GM13977 (cell line): ENCODE results near the gene ZFYVE9.
"Not testable (repeated sequence)": the region's sequence is repeated elsewhere in the genome, so short reads cannot be mapped to it uniquely, and the experiment has no call there.

ENCODE experiments used
- DNase-seq: peaks from one replicate; pipeline ENCODE4 v3.0.0; 2012; ENCODE audit warnings: low spot score
- in situ Hi-C: fragments of 300-500 bp; cut with MboI; formaldehyde crosslinking; loops from one replicate; pipeline ENCODE4 v1.12.0; 2022; ENCODE audit warnings: low sequenced_read_pairs, low pct_unique_long_range_greater_than_20kb, mixed read lengths, inconsistent platforms; ENCODE audit not compliant: unreplicated experiment
- TF ChIP-seq, protein P1 (sequence below): IDR thresholded peaks from 2 replicates; pipeline ENCODE4 v1.5.1; 2012; ENCODE audit warnings: mild to moderate bottlenecking, control low read depth; ENCODE audit not compliant: insufficient read depth; ENCODE audit errors: extremely low read depth, missing control alignments

Gene ZFYVE9

DNA sequence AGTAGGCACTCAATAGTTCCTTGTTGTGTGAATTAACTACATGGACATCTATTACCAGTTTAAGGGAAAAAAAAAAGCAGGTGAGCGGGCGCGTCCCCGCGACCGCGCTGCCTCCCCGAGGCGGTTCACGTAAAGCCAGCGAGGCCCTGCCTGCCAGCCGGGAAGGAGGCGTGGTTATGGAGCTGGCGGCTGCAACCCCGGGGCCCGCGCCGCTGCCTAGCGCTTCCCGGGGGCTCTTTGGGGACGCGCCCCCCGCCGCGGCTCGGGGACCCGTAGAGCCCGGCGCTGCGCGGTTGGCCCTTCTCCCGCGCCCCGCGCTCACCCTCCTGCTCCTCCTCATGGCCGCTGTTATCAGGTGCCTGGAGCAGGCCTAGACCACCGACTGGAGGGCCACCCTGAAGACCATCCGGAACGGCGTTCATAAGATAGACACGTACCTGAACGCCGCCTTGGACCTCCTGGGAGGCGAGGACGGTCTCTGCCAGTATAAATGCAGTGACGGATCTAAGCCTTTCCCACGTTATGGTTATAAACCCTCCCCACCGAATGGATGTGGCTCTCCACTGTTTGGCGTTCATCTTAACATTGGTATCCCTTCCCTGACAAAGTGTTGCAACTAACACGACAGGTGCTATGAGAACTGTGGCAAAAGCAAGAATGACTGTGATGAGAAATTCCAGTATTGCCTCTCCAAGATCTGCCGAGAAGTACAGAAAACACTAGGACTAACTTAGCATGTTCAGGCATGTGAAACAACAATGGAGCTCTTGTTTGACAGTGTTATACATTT, 226.7 kb downstream of the ZFYVE9 start:
- peak; percentile 72 for DNase-seq
- in situ Hi-C loops = no loop called here
- TF ChIP-seq, protein P1, sequence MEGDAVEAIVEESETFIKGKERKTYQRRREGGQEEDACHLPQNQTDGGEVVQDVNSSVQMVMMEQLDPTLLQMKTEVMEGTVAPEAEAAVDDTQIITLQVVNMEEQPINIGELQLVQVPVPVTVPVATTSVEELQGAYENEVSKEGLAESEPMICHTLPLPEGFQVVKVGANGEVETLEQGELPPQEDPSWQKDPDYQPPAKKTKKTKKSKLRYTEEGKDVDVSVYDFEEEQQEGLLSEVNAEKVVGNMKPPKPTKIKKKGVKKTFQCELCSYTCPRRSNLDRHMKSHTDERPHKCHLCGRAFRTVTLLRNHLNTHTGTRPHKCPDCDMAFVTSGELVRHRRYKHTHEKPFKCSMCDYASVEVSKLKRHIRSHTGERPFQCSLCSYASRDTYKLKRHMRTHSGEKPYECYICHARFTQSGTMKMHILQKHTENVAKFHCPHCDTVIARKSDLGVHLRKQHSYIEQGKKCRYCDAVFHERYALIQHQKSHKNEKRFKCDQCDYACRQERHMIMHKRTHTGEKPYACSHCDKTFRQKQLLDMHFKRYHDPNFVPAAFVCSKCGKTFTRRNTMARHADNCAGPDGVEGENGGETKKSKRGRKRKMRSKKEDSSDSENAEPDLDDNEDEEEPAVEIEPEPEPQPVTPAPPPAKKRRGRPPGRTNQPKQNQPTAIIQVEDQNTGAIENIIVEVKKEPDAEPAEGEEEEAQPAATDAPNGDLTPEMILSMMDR = peak; percentile 25

DNA sequence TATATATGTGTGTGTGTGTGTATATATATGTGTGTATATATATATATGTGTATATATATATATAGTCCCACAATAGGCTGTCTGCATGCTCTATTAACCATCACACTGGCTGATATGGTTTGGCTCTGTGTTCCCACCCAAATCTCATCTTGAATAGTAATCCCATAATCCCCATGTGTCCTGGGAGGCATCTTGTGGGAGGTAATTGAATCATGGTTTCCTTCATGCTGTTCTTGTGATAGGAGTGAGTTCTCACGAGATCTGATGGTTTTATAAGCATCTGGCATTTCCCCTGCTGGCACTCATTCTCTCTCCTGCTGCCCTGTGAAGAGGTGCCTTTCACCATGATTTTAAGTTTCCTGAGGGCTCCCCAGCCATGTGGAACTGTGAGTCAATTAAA, 228.0 kb downstream of the ZFYVE9 start:
- in situ Hi-C loops, DNase-seq: not testable (repeated sequence)

- TF ChIP-seq, protein P1 = no peak
- no peak for DNase-seq
- in situ Hi-C loops = no loop called here
Measured at GRCh38 chr1:52385376-52385775, 243.5 kb downstream of the ZFYVE9 start.

DNA sequence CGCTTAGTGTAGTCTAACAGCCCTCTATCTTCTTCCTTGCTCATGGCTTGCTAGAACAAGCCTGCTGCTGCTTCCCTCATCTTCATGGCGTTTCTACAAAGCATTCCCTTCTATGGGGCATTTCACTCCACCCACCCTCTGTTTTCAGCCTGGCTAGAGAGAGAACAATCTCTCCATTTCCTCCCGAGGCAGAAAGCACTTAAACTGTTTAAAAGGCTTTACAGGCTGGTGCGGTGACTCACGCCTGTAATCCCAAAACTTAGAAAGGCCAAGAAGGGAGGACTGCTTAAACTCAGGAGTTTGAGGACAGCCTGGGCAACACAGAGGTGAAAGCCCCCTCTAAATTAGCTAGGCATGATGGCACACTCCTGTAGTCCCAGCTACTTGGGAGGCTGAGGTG, 244.6 kb downstream of the ZFYVE9 start:
- TF ChIP-seq, protein P1 = no peak
- DNase-seq = no peak
- in situ Hi-C loops = no loop called here

GRCh38 chr1:52393174-52393573, 251.3 kb downstream of the ZFYVE9 start:
- DNase-seq = no peak
- TF ChIP-seq, protein P1 = no peak
- in situ Hi-C loops = no loop called here
